Measurements from ENCODE around the gene ADARB1. TPM values are rescaled to one million over a fixed set of nuclear protein-coding genes. Genes with fewer than 3 reads are reported as not detected.

Gene ADARB1
- total and polyA plus RNA-seq, 2 donors: 11.9 to 14.6 TPM

DNA sequence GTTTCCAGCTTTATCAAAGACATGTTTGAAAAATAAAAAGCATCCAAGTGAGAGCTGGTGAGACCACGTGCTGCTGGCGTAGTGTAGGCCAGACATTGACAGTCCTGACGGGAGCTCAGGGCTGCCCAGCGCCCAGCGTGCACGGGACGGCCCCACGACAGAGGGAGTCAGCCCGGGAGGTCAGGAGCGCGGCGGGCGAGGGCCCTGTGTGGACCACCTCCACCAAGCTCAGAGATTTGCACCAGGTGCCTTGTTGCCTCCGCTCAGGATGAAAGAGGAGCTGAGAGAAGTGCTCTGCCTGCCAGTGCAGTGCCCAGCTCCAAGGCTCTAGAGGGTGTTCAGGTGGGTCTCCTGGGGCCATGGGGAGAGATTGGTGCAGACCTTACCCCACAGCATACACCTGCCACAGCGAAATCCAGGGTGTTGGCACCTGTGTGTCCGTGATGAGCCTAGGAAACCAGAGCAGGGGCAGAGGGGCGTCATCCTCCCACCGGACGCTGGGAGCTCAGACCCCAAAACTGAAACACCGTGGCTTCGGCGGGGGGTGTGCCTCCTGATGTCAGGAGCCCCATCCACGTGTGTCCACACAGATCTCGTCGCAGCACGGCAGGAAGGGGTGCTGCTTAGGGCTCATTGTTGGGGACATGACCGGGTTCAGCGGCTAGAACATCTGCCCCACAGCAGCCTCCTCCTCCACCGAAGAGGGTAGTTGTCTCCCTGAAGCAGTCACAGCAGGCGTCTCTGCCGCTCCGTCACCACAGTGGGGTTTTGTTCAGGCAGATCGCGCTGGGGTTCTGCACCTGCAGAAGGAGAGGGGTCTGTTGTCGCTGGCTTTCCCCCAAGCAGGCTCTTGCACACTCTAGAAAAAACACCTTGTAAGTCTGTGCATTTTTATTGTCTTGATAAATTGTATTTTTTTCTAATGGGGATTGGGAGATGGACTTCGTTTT, 149.1 kb downstream of the ADARB1 start:
- no peak overlapping the region for H3K27ac ChIP-seq (ENCODE audit: low read depth in 1 of 2, low read length in 1 of 2)
- H3K9me3 ChIP-seq (ENCODE audit: control insufficient read depth in 2 of 2, insufficient read depth in 1 of 2, low read length in 1 of 2): no peaks in the 10 kb centered on the region
- no peak overlapping the region for H3K4me3 ChIP-seq (ENCODE audit: low read length in 2 of 2)
- H3K4me1 ChIP-seq (ENCODE audit: control insufficient read depth in 2 of 2, insufficient read depth in 2 of 2, low read length in 2 of 2): peaks cover 0 to 21% of the 10 kb centered on the region in 2 donors
- 91% methylated on average over 36 of the region's 36 CpGs for WGBS
- peak in 1 of 9 donors; percentile 16 for DNase-seq (ENCODE audit: low read depth in 6 of 9, low spot score in 9 of 9)
- H3K27me3 ChIP-seq (ENCODE audit: control insufficient read depth in 2 of 2, insufficient read depth in 1 of 2, low read length in 1 of 2): no peaks in the 10 kb centered on the region
- peaks cover 0 to 12% of the 10 kb centered on the region in 2 donors for H3K36me3 ChIP-seq (ENCODE audit: control insufficient read depth in 2 of 2, insufficient read depth in 2 of 2, low read length in 1 of 2)

DNA sequence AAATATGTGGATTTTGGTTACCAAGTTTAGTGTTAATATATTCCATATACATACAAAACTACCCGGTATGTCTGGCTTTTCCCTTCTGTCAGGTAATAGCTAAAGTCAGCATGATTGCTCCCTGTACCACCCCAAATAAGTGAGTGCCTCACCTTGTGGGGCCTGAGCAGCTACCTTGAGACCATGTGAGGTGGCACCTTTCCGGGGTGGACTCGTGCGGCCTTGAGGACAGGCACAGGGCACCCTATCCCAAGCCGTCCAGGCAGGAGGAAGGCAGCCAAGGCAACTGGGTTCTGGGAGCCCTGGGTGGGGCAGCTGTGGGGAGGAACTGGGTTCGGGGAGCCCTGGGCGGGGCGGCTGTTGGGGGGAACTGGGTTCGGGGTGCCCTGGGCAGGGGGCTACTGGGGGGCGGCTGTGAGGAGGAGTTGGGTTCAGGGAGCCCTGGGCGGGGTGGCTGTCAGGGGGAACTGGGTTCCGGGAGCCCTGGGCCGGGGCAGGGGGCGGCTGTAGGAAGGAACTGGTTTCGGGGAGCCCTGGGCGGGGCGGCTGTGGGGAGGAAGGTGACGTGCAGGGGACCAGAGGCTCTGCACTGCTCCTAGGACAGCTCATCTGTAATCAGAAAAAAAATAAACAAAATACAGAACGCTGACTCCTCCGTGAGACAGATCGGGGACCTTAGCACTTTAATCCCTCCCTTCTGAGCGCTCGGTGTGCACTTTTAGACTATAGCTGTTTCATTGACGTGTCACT, 150.0 kb downstream of the ADARB1 start:
- Histone ChIP-seq H3K27me3 (ENCODE audit: control insufficient read depth in 2 of 2, insufficient read depth in 1 of 2, low read length in 1 of 2) (no peaks in the 10 kb centered on the region), H3K36me3 (ENCODE audit: control insufficient read depth in 2 of 2, insufficient read depth in 2 of 2, low read length in 1 of 2) (peaks cover 0 to 12% of the 10 kb centered on the region in 2 donors), H3K9me3 (ENCODE audit: control insufficient read depth in 2 of 2, insufficient read depth in 1 of 2, low read length in 1 of 2) (no peaks in the 10 kb centered on the region), H3K4me3 (ENCODE audit: low read length in 2 of 2) (no peak overlapping the region), H3K27ac (ENCODE audit: low read depth in 1 of 2, low read length in 1 of 2) (no peak overlapping the region), H3K4me1 (ENCODE audit: control insufficient read depth in 2 of 2, insufficient read depth in 2 of 2, low read length in 2 of 2) (peaks cover 0 to 21% of the 10 kb centered on the region in 2 donors)
- DNase-seq (ENCODE audit: low read depth in 6 of 9, low spot score in 9 of 9): no peak
- 88% methylated on average over 24 of the region's 24 CpGs for WGBS

DNA sequence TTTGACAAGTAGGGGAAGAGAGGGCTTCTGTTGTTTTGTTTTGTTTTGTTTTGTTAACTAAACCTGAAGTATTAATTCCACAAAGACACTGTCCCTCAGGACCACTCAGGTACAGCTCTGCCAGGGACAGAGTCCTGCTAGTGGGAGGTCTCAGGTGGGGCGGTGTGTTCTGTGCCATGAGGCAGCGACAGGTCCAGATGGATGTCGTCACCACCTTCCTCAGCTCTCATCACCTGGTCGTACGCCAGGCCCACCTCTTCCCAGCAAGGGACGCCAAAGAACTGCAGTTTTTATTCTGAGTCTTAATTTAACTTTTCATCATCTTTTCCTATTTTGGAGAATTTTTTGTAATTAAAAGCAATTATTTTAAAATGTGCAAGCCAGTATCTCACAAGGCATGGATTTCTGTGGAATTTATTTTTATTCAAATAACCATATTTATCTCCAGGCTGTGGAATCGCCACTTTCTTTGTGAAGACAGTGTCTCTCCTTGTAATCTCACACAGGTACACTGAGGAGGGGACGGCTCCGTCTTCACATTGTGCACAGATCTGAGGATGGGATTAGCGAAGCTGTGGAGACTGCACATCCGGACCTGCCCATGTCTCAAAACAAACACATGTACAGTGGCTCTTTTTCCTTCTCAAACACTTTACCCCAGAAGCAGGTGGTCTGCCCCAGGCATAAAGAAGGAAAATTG, 150.8 kb downstream of the ADARB1 start:
- Histone ChIP-seq H3K27me3 (ENCODE audit: control insufficient read depth in 2 of 2, insufficient read depth in 1 of 2, low read length in 1 of 2) (no peaks in the 10 kb centered on the region), H3K4me1 (ENCODE audit: control insufficient read depth in 2 of 2, insufficient read depth in 2 of 2, low read length in 2 of 2) (peaks cover 0 to 16% of the 10 kb centered on the region in 2 donors), H3K9me3 (ENCODE audit: control insufficient read depth in 2 of 2, insufficient read depth in 1 of 2, low read length in 1 of 2) (no peaks in the 10 kb centered on the region), H3K4me3 (ENCODE audit: low read length in 2 of 2) (no peak overlapping the region), H3K36me3 (ENCODE audit: control insufficient read depth in 2 of 2, insufficient read depth in 2 of 2, low read length in 1 of 2) (peaks cover 0 to 12% of the 10 kb centered on the region in 2 donors), H3K27ac (ENCODE audit: low read depth in 1 of 2, low read length in 1 of 2) (no peak overlapping the region)
- 97% methylated on average over 11 of the region's 11 CpGs for WGBS
- no peak for DNase-seq (ENCODE audit: low read depth in 6 of 9, low spot score in 9 of 9)

DNA sequence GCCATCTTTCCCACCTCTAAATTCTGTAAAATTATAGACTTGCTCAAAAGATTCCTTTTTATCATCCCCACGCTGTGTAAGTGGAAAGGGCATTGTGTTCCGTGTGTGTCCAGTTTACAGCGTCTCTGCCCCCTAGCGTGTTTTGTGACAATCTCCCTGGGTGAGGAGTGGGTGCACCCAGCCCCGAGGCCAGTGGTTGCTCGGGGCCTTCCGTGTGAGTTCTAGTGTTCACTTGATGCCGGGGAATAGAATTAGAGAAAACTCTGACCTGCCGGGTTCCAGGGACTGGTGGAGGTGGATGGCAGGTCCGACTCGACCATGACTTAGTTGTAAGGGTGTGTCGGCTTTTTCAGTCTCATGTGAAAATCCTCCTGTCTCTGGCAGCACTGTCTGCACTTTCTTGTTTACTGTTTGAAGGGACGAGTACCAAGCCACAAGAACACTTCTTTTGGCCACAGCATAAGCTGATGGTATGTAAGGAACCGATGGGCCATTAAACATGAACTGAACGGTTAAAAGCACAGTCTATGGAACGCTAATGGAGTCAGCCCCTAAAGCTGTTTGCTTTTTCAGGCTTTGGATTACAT, 151.5 kb downstream of the ADARB1 start:
- H3K27me3 ChIP-seq (ENCODE audit: control insufficient read depth in 2 of 2, insufficient read depth in 1 of 2, low read length in 1 of 2): no peaks in the 10 kb centered on the region
- no peak for DNase-seq (ENCODE audit: low read depth in 6 of 9, low spot score in 9 of 9)
- H3K4me3 ChIP-seq (ENCODE audit: low read length in 2 of 2): no peak overlapping the region
- H3K36me3 ChIP-seq (ENCODE audit: control insufficient read depth in 2 of 2, insufficient read depth in 2 of 2, low read length in 1 of 2): peaks cover 0 to 12% of the 10 kb centered on the region in 2 donors
- WGBS: 95% methylated on average over 16 of the region's 16 CpGs
- H3K4me1 ChIP-seq (ENCODE audit: control insufficient read depth in 2 of 2, insufficient read depth in 2 of 2, low read length in 2 of 2): peaks cover 0 to 12% of the 10 kb centered on the region in 2 donors
- H3K27ac ChIP-seq (ENCODE audit: low read depth in 1 of 2, low read length in 1 of 2): no peak overlapping the region
- no peaks in the 10 kb centered on the region for H3K9me3 ChIP-seq (ENCODE audit: control insufficient read depth in 2 of 2, insufficient read depth in 1 of 2, low read length in 1 of 2)

DNA sequence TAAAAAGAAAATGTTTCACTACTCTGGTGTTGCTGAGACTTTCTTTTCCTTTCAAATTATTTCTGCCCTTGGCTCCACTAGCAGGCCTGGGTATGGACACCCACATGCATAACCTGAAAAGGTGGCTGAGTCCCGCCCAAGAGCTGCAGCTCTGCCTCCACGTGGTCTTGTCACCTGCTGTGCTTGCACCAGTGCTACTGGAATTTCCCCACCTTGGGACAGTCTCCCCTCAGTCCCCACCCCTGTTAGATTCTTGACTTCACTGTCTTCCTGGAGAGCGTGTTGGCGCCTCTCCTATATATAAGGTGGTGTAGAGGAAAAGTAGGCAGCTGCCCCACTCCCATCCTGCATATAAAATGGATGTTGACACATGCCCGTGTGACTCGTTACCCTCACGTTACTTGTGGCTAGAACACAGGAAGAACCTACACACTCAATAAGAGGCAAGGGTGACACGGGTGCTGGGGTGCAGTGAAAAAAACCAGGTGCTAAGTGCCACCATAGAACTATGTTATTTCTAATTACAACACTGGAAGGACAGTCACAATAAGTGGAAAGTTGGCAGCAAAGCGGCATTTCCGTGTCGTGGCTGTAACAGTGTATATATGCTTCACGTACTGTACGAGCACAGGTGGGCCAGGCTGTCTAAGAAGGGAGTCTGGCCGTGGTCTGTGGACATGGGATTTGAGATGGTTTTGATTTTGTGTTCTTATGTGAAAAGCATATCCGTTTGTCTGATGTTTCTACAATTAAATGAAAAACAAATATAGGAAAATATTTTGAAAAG, 152.4 kb downstream of the ADARB1 start:
- peak in 1 of 9 donors; percentile 21 for DNase-seq (ENCODE audit: low read depth in 6 of 9, low spot score in 9 of 9)
- Histone ChIP-seq H3K4me1 (ENCODE audit: control insufficient read depth in 2 of 2, insufficient read depth in 2 of 2, low read length in 2 of 2) (peaks cover 0 to 12% of the 10 kb centered on the region in 2 donors), H3K4me3 (ENCODE audit: low read length in 2 of 2) (no peak overlapping the region), H3K36me3 (ENCODE audit: control insufficient read depth in 2 of 2, insufficient read depth in 2 of 2, low read length in 1 of 2) (peaks cover 0 to 5% of the 10 kb centered on the region in 2 donors), H3K27me3 (ENCODE audit: control insufficient read depth in 2 of 2, insufficient read depth in 1 of 2, low read length in 1 of 2) (no peaks in the 10 kb centered on the region), H3K9me3 (ENCODE audit: control insufficient read depth in 2 of 2, insufficient read depth in 1 of 2, low read length in 1 of 2) (no peaks in the 10 kb centered on the region), H3K27ac (ENCODE audit: low read depth in 1 of 2, low read length in 1 of 2) (no peak overlapping the region)
- 72% methylated on average over 15 of the region's 15 CpGs for WGBS

DNA sequence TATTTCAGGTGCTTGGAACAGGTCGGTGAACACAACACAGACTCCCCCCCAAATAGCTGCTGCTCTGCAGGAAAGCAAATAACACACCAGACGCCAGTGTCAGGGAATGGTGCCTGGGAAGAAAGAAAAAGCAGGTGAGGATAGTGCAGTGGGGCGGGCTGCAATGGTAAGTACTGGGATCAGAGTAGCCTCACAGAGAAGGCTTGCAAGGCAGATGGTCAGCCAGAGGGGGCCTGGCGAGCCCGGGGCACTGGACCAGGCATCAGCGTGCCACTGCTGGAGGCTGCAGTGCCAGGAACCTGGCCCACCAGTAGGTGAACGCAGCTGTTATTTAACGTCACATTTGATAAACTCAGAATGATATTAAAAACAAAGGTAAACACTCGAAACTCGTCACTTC, 153.4 kb downstream of the ADARB1 start:
- H3K36me3 ChIP-seq (ENCODE audit: control insufficient read depth in 2 of 2, insufficient read depth in 2 of 2, low read length in 1 of 2): no peaks in the 10 kb centered on the region
- no peak overlapping the region for H3K27ac ChIP-seq (ENCODE audit: low read depth in 1 of 2, low read length in 1 of 2)
- WGBS: 96% methylated on average over 10 of the region's 10 CpGs
- H3K27me3 ChIP-seq (ENCODE audit: control insufficient read depth in 2 of 2, insufficient read depth in 1 of 2, low read length in 1 of 2): no peaks in the 10 kb centered on the region
- H3K9me3 ChIP-seq (ENCODE audit: control insufficient read depth in 2 of 2, insufficient read depth in 1 of 2, low read length in 1 of 2): no peaks in the 10 kb centered on the region
- H3K4me1 ChIP-seq (ENCODE audit: control insufficient read depth in 2 of 2, insufficient read depth in 2 of 2, low read length in 2 of 2): peaks cover 0 to 12% of the 10 kb centered on the region in 2 donors
- no peak overlapping the region for H3K4me3 ChIP-seq (ENCODE audit: low read length in 2 of 2)
- DNase-seq (ENCODE audit: low read depth in 6 of 9, low spot score in 9 of 9): no peak

DNA sequence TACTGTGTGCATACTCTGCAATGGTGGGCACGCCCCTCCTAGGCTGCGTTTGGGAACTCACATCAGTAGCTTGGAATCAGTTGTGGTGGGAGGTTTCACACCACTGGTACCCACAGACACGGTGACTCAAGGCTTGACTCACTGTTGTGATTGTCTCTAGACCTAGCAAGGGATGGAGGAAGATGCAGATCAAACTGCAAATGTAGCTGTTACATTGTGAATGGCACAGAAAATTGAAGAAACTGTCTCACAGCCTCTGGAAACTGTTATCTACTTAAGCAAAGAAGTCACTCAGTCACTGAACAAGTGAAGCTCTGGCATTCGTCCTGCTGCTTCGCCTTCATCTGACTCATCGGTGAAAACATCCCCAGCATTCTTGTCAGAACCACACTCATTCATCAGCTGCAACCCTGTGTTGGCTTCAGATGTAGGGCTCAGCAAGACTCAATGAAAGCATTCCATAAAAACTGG, 153.8 kb downstream of the ADARB1 start:
- Histone ChIP-seq H3K4me1 (ENCODE audit: control insufficient read depth in 2 of 2, insufficient read depth in 2 of 2, low read length in 2 of 2) (peaks cover 0 to 12% of the 10 kb centered on the region in 2 donors), H3K4me3 (ENCODE audit: low read length in 2 of 2) (no peak overlapping the region), H3K27me3 (ENCODE audit: control insufficient read depth in 2 of 2, insufficient read depth in 1 of 2, low read length in 1 of 2) (no peaks in the 10 kb centered on the region), H3K36me3 (ENCODE audit: control insufficient read depth in 2 of 2, insufficient read depth in 2 of 2, low read length in 1 of 2) (no peaks in the 10 kb centered on the region), H3K9me3 (ENCODE audit: control insufficient read depth in 2 of 2, insufficient read depth in 1 of 2, low read length in 1 of 2) (no peaks in the 10 kb centered on the region), H3K27ac (ENCODE audit: low read depth in 1 of 2, low read length in 1 of 2) (no peak overlapping the region)
- WGBS: 83% methylated on average over 6 of the region's 6 CpGs
- no peak for DNase-seq (ENCODE audit: low read depth in 6 of 9, low spot score in 9 of 9)

DNA sequence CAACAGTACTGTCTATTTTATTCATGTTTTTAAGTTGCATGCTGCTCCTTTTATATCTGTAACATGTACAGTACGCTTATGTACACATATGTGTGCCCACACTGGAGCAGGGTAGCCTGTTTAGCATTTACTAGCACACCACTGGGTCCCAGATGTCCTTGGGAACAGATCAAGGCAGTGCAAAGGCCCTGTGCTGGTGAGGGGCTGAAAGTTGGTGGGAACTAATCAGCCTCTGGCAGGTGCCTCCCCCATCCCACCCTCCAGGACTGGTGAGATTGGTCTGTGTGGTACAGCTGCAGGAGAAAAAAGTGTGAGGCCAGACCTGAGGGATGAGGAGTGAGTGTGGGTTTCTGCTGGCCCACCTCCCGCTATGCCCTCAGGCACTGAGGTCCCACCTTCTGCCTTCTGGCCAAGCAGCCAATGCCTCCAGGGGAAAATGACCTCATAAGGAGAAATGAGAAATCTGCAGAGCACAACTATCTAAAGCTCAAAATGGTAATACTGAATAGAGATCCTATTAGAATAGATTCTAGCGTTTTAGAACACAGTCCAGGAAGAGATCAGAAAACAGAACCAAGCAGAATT, 154.4 kb downstream of the ADARB1 start:
- DNase-seq (ENCODE audit: low read depth in 6 of 9, low spot score in 9 of 9): no peak
- Histone ChIP-seq H3K4me3 (ENCODE audit: low read length in 2 of 2) (no peak overlapping the region), H3K36me3 (ENCODE audit: control insufficient read depth in 2 of 2, insufficient read depth in 2 of 2, low read length in 1 of 2) (no peaks in the 10 kb centered on the region), H3K27me3 (ENCODE audit: control insufficient read depth in 2 of 2, insufficient read depth in 1 of 2, low read length in 1 of 2) (no peaks in the 10 kb centered on the region), H3K9me3 (ENCODE audit: control insufficient read depth in 2 of 2, insufficient read depth in 1 of 2, low read length in 1 of 2) (no peaks in the 10 kb centered on the region), H3K27ac (ENCODE audit: low read depth in 1 of 2, low read length in 1 of 2) (no peak overlapping the region), H3K4me1 (ENCODE audit: control insufficient read depth in 2 of 2, insufficient read depth in 2 of 2, low read length in 2 of 2) (peaks cover 0 to 12% of the 10 kb centered on the region in 2 donors)
- WGBS: 95% methylated on average over 3 of the region's 3 CpGs

All from thymus (tissue), 11 donors.